ENCODE data around the gene SPC25. TPM values are rescaled to one million over a fixed set of nuclear protein-coding genes. Genes with fewer than 3 reads are reported as not detected.

The SPC25 gene
- total and polyA plus RNA-seq, 10 of the 15 experiments (the other 5 are each of a cell fraction or from before 2014, with no cell fraction given): 18.7 to 61.5 (median 32.0) TPM

DNA sequence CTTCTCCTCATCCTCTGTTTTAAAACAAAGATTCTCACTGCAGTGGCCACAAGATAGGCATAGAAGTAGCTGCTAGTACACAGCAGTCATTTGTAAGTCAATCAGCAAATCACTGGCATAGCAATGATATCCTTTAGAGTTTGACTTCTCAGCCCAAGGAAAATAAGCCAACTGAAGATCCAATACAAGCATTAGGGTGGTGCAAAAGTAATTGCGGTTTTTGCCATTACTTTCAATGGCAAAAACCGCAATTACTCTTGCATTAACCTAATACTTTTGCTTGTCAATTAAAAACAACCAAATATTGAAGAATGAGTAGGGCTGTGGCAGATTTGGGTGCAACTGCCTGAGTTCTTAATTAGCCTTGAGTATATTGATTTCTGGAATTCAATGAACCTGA lies 13.7 kb upstream of the SPC25 start:
- intact Hi-C loops (cut with micrococcal nuclease; ENCODE audit: unreplicated experiment): no loop called here
- H3K79me2 ChIP-seq (ENCODE audit: control insufficient read depth, insufficient read depth, low read length): no peaks in the 10 kb centered on the region
- WGBS (ENCODE audit: insufficient coverage, insufficient replicate concordance, low lambda C conversion rate, missing lambda C conversion rate): 54% methylated on average over 2 of the region's 2 CpGs
- no peaks in the 10 kb centered on the region for H3K4me1 ChIP-seq (ENCODE audit: control insufficient read depth, insufficient read depth, low read length)
- TF ChIP-seq, protein P1, sequence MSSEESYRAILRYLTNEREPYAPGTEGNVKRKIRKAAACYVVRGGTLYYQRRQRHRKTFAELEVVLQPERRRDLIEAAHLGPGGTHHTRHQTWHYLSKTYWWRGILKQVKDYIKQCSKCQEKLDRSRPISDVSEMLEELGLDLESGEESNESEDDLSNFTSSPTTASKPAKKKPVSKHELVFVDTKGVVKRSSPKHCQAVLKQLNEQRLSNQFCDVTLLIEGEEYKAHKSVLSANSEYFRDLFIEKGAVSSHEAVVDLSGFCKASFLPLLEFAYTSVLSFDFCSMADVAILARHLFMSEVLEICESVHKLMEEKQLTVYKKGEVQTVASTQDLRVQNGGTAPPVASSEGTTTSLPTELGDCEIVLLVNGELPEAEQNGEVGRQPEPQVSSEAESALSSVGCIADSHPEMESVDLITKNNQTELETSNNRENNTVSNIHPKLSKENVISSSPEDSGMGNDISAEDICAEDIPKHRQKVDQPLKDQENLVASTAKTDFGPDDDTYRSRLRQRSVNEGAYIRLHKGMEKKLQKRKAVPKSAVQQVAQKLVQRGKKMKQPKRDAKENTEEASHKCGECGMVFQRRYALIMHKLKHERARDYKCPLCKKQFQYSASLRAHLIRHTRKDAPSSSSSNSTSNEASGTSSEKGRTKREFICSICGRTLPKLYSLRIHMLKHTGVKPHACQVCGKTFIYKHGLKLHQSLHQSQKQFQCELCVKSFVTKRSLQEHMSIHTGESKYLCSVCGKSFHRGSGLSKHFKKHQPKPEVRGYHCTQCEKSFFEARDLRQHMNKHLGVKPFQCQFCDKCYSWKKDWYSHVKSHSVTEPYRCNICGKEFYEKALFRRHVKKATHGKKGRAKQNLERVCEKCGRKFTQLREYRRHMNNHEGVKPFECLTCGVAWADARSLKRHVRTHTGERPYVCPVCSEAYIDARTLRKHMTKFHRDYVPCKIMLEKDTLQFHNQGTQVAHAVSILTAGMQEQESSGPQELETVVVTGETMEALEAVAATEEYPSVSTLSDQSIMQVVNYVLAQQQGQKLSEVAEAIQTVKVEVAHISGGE (CRISPR knock-in tag; IDR thresholded peaks at IDR 0.05): no peak
- no peak for TF ChIP-seq SRF (IDR thresholded peaks at IDR 0.05; ENCODE audit: low read depth in 2 of 2, low read length in 2 of 2)
- TF ChIP-seq TBL1XR1 (IDR thresholded peaks at IDR 0.05; ENCODE audit: low read depth, low read length): no peak
- no peak for TF ChIP-seq MEF2B (IDR thresholded peaks at IDR 0.05; ENCODE audit: partially characterized antibody, poor library complexity, severe bottlenecking)
- no peak for TF ChIP-seq RFX5 (IDR thresholded peaks at IDR 0.05; ENCODE audit: low read depth, low read length)
- TF ChIP-seq SMAD5 (IDR thresholded peaks at IDR 0.05; ENCODE audit: low read depth): no peak
- TF ChIP-seq GATAD2B (conservative IDR thresholded peaks at IDR 0.05; ENCODE audit: low read depth): no peak
- no peak for TF ChIP-seq ZZZ3 (IDR thresholded peaks at IDR 0.05; ENCODE audit: control insufficient read depth, insufficient read length, low read depth)
- no peak for TF ChIP-seq MEF2A (IDR thresholded peaks at IDR 0.05; ENCODE audit: insufficient read depth, low read depth, low read length)
- no peak for TF ChIP-seq PML (IDR thresholded peaks at IDR 0.05; ENCODE audit: low read length)
- no peak for TF ChIP-seq CHD2 (IDR thresholded peaks at IDR 0.05; ENCODE audit: borderline replicate concordance, low read depth, low read length)
- TF ChIP-seq NFIC (IDR thresholded peaks at IDR 0.05; ENCODE audit: low read depth, low read length): no peak
- TF ChIP-seq POLR2AphosphoS2 (IDR thresholded peaks at IDR 0.05; ENCODE audit: low read depth, low read length): no peak
- no peak for TF ChIP-seq SIN3A (IDR thresholded peaks at IDR 0.05; ENCODE audit: low read depth, low read length)
- TF ChIP-seq, protein P2, sequence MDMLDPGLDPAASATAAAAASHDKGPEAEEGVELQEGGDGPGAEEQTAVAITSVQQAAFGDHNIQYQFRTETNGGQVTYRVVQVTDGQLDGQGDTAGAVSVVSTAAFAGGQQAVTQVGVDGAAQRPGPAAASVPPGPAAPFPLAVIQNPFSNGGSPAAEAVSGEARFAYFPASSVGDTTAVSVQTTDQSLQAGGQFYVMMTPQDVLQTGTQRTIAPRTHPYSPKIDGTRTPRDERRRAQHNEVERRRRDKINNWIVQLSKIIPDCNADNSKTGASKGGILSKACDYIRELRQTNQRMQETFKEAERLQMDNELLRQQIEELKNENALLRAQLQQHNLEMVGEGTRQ (IDR thresholded peaks at IDR 0.05; ENCODE audit: borderline replicate concordance, low read depth, low read length): no peak
- TF ChIP-seq SUPT20H (IDR thresholded peaks at IDR 0.05; ENCODE audit: borderline replicate concordance, control insufficient read depth, low read depth, low read length): no peak
- no peak for TF ChIP-seq CEBPB (IDR thresholded peaks at IDR 0.05; ENCODE audit: borderline replicate concordance in 1 of 2, low read depth in 2 of 2, low read length in 2 of 2)
- TF ChIP-seq ZNF217 (IDR thresholded peaks at IDR 0.05): no peak
- no peak for TF ChIP-seq KLF5 (IDR thresholded peaks at IDR 0.05; ENCODE audit: partially characterized antibody)
- no peak for TF ChIP-seq GABPA (IDR thresholded peaks at IDR 0.05; ENCODE audit: low read depth)
- no peak for DNase-seq (ENCODE audit: low read depth, low spot score)
- no TSS peak for BruUV-seq (replicated peaks)
- H3K9me3 ChIP-seq (replicated peaks; ENCODE audit: control insufficient read depth, insufficient read depth, low read length): no peaks in the 10 kb centered on the region
- no peak overlapping the region for H3K4me3 ChIP-seq
- no peaks in the 10 kb centered on the region; a peak in 1 of 4 replicates for H3K27me3 ChIP-seq (replicated peaks in 1 of 2; ENCODE audit: control insufficient read depth in 2 of 2, insufficient read depth in 2 of 2, low read length in 1 of 2)
- H3K9ac ChIP-seq (ENCODE audit: control insufficient read depth, insufficient read depth, low read length): no peak overlapping the region
- ChIA-PET RAD21 (ENCODE audit: unreplicated experiment) (no interaction called here), POLR2A (no interaction called here), CTCF (no interaction called here), SMC1A (ENCODE audit: uncharacterized antibody, unreplicated experiment) (no interaction called here)
- H4K20me1 ChIP-seq (ENCODE audit: control insufficient read depth, insufficient read depth): no peaks in the 10 kb centered on the region
- no peak for FAIRE-seq
- no peak overlapping the region for H3K4me2 ChIP-seq (ENCODE audit: control insufficient read depth, insufficient read depth)
- no peak overlapping the region for H3K27ac ChIP-seq (ENCODE audit: control insufficient read depth, insufficient read depth)
- no peak overlapping the region for H2AFZ ChIP-seq (ENCODE audit: control insufficient read depth, low read depth, low read length)
- in situ Hi-C loops (cut with MboI): no loop called here
- ATAC-seq: no peak
- H3K36me3 ChIP-seq (ENCODE audit: control insufficient read depth in 2 of 2, insufficient read depth in 2 of 2, low read length in 1 of 2): no peaks in the 10 kb centered on the region
